Fibroblast of mammary gland (primary cell): ENCODE measurements around the gene TRIM49D2.
"Not testable (repeated sequence)": the region's sequence is repeated elsewhere in the genome, so short reads cannot be mapped to it uniquely, and the experiment has no call there.

Source experiments
- DNase-seq: peaks from one replicate; pipeline ENCODE4 v3.0.0-alpha.2; 2010; ENCODE audit warnings: low read depth
- H3K4me3 ChIP-seq: 2 replicates; pipeline ENCODE4 v1.5.1; 2011; ENCODE audit warnings: low read depth, mild to moderate bottlenecking, low read length, moderate library complexity; ENCODE audit not compliant: control insufficient read depth
- CTCF ChIP-seq: conservative IDR thresholded peaks from 2 replicates; pipeline ENCODE4 v1.5.1; 2011; ENCODE audit warnings: low read depth, low read length, inconsistent platforms; ENCODE audit not compliant: control insufficient read depth, insufficient read depth

TRIM49D2 gene

GRCh38 chr11:89923764-89924163 lies at the start of gene TRIM49D2:
TRIM49D2 (plus strand) TSS chr11:89924064; CDS start chr11:89926762, 2,698 bp downstream.
- DNase-seq, result not testable (repeated sequence)

GRCh38 chr11:89877511-89877910 lies 46.4 kb upstream of the TRIM49D2 start:
- DNase-seq, result not testable (repeated sequence)

More at GRCh38 chr11:89923764-89924163, at the start of gene TRIM49D2:
- not testable (repeated sequence) for H3K4me3 ChIP-seq

GRCh38 chr11:89893245-89893644 lies 30.6 kb upstream of the TRIM49D2 start:
- H3K4me3 ChIP-seq, DNase-seq: not testable (repeated sequence)

More at GRCh38 chr11:89877511-89877910, 46.4 kb upstream of the TRIM49D2 start:
- not testable (repeated sequence) for H3K4me3 ChIP-seq

GRCh38 chr11:89900809-89901208 lies 23.1 kb upstream of the TRIM49D2 start:
- not testable (repeated sequence) for H3K4me3 ChIP-seq, DNase-seq

- H3K4me3 ChIP-seq, result no peak within 1 kb of the TSS
- no peak for TF ChIP-seq CTCF
- DNase-seq, result no peak
Measured at GRCh38 chr11:89922195-89922660, 1.6 kb upstream of the TRIM49D2 start, which contains the start of gene TRIM49D1. TRIM49D1 (minus strand) TSS chr11:89922245; CDS start chr11:89917710, 4,535 bp downstream.

GRCh38 chr11:89960833-89961232 lies 37.0 kb downstream of the TRIM49D2 start:
- H3K4me3 ChIP-seq, DNase-seq: not testable (repeated sequence)

GRCh38 chr11:89965737-89966136 lies 41.9 kb downstream of the TRIM49D2 start, which contains the start of gene TRIM64:
TRIM64 (plus strand) TSS chr11:89966037; CDS start chr11:89968504, 2,467 bp downstream.
- H3K4me3 ChIP-seq, DNase-seq: not testable (repeated sequence)
